A549 (cell line): ENCODE results near the gene ALKAL2.

Experiments used
- CTCF ChIP-seq: fragments of >200 bp; sonication (Bioruptor Twin); formaldehyde crosslinking; IDR thresholded peaks from 3 replicates; pipeline ENCODE4 v1.5.1; 2016
- EP300 ChIP-seq, 2 experiments: fragments of >200 bp; sonication (Bioruptor Twin); formaldehyde crosslinking; IDR thresholded peaks; 2 replicates in 1 of 2; 3 replicates in 1 of 2; pipeline ENCODE4 v1.6.1; 2016 to 2017
- ESRRA ChIP-seq: fragments of 150-350 bp; IDR thresholded peaks from 2 replicates; pipeline ENCODE4 v1.6.1; 2014; ENCODE audit warnings: mild to moderate bottlenecking, low read length, borderline replicate concordance
- FOSL2 ChIP-seq, 2 experiments: fragments of 450-650 bp in 1 of 2; fragments of >200 bp in 1 of 2; sonication (Bioruptor Twin) in 1 of 2; formaldehyde crosslinking; IDR thresholded peaks; 2 replicates each; pipeline versions ENCODE4 v1.5.0 to v1.6.1; 2016 to 2020; ENCODE audit warnings: mild to moderate bottlenecking in 1 of 2, moderate library complexity in 1 of 2
- HOXB13 ChIP-seq: fragments of 250-450 bp; sonication (Bioruptor Pico); IDR thresholded peaks from 2 replicates; pipeline ENCODE4 v1.5.0; 2020; ENCODE audit warnings: low read depth, mild to moderate bottlenecking, moderate library complexity
- POLR2A ChIP-seq: IDR thresholded peaks from 2 replicates; pipeline ENCODE4 v1.6.1; 2012; ENCODE audit warnings: mild to moderate bottlenecking, low read length
- POLR2AphosphoS2 ChIP-seq: conservative IDR thresholded peaks from 2 replicates; pipeline ENCODE4 v1.6.1; 2012; ENCODE audit warnings: low read length, improper control_type of control experiment, inconsistent platforms
- USF2 ChIP-seq: fragments of 450-650 bp; IDR thresholded peaks from 2 replicates; pipeline ENCODE4 v1.6.1; 2014; ENCODE audit warnings: antibody characterized with exemption
- ZFP36 ChIP-seq: fragments of 450-650 bp; IDR thresholded peaks from 2 replicates; pipeline ENCODE4 v1.6.1; 2014; ENCODE audit warnings: borderline replicate concordance; ENCODE audit not compliant: partially characterized antibody

GRCh38 chr2:234421-234820, 53.5 kb downstream of the ALKAL2 start:
- TF ChIP-seq POLR2A, result no peak
- TF ChIP-seq FOSL2 (IDR thresholded peaks at IDR 0.05), result no peak
- TF ChIP-seq FOSL2 (CRISPR knock-in tag; IDR thresholded peaks at IDR 0.05), result no peak
- TF ChIP-seq POLR2AphosphoS2, result no peak
- no peak for TF ChIP-seq EP300 (IDR thresholded peaks at IDR 0.05)
- TF ChIP-seq CTCF, result no peak
- TF ChIP-seq ESRRA, result no peak
- no peak for TF ChIP-seq USF2
- TF ChIP-seq HOXB13 (CRISPR knock-in tag), result no peak
- no peak for TF ChIP-seq ZFP36
